Hematopoietic multipotent progenitor cell treated with erythropoietin and hydrocortisone succinate and interleukin-3 and kit ligand, for 8 days (in vitro differentiated cells): ENCODE data around the gene DUSP7.
"Not testable (repeated sequence)": the region's sequence is repeated elsewhere in the genome, so short reads cannot be mapped to it uniquely, and the experiment has no call there.

Experiments
- DNase-seq: peaks from one replicate; pipeline ENCODE4 v3.0.0-alpha.2; 2015

DUSP7 gene

GRCh38 chr3:52044869-52045619 lies 11.3 kb downstream of the DUSP7 start:
- no peak for DNase-seq

- DNase-seq, result no peak
Measured at GRCh38 chr3:52043750-52044149, 12.6 kb downstream of the DUSP7 start.

GRCh38 chr3:52043039-52043438 lies 13.3 kb downstream of the DUSP7 start:
- not testable (repeated sequence) for DNase-seq

- no peak for DNase-seq
Measured at GRCh38 chr3:52041118-52041731, 15.1 kb downstream of the DUSP7 start.

- DNase-seq, result no peak
Measured at GRCh38 chr3:52040600-52040999, 15.8 kb downstream of the DUSP7 start.

- no peak for DNase-seq
Measured at GRCh38 chr3:52039846-52040245, 16.5 kb downstream of the DUSP7 start.

- DNase-seq, result no peak
Measured at GRCh38 chr3:52039426-52039825, 16.9 kb downstream of the DUSP7 start.

GRCh38 chr3:52038227-52038626 lies 18.1 kb downstream of the DUSP7 start:
- DNase-seq, result no peak

- no peak for DNase-seq
Measured at GRCh38 chr3:52037291-52037690, 19.1 kb downstream of the DUSP7 start.

GRCh38 chr3:52036829-52037228 lies 19.5 kb downstream of the DUSP7 start:
- DNase-seq, result no peak

- no peak for DNase-seq
Measured at GRCh38 chr3:52036222-52036694, 20.1 kb downstream of the DUSP7 start.

- DNase-seq, result no peak
Measured at GRCh38 chr3:52034651-52035050, 21.7 kb downstream of the DUSP7 start.

GRCh38 chr3:52034212-52034611 lies 22.2 kb downstream of the DUSP7 start:
- no peak for DNase-seq

GRCh38 chr3:52033748-52034147 lies 22.6 kb downstream of the DUSP7 start:
- DNase-seq, result not testable (repeated sequence)

GRCh38 chr3:52032702-52033408 lies 23.5 kb downstream of the DUSP7 start:
- DNase-seq, result no peak

GRCh38 chr3:52031896-52032295 lies 24.5 kb downstream of the DUSP7 start:
- no peak for DNase-seq

- DNase-seq, result no peak
Measured at GRCh38 chr3:52030714-52031310, 25.6 kb downstream of the DUSP7 start.

GRCh38 chr3:52029535-52029934 lies 26.8 kb downstream of the DUSP7 start:
- DNase-seq, result no peak

GRCh38 chr3:52029053-52029452 lies 27.3 kb downstream of the DUSP7 start:
- peak; percentile 38 for DNase-seq

GRCh38 chr3:52028572-52028971 lies 27.8 kb downstream of the DUSP7 start:
- no peak for DNase-seq

- DNase-seq, result no peak
Measured at GRCh38 chr3:52026041-52026440, 30.3 kb downstream of the DUSP7 start.

GRCh38 chr3:52025453-52025852 lies 30.9 kb downstream of the DUSP7 start:
- no peak for DNase-seq

- no peak for DNase-seq
Measured at GRCh38 chr3:52024765-52025452, 31.5 kb downstream of the DUSP7 start.
